GM19455 (cell line): ENCODE results near the gene LRP8.
A peak's percentile ranks its signal among the peaks of the same experiment; 100 is the strongest.

Experiments
- ATAC-seq: cut with Tn5 transposase; IDR thresholded peaks from one replicate; pipeline ENCODE4 v1.9.1; 2021; ENCODE audit not compliant: unreplicated experiment

LRP8 gene

GRCh38 chr1:53266038-53266437, 61.8 kb downstream of the LRP8 start:
- no peak for ATAC-seq

GRCh38 chr1:53265581-53265980, 62.3 kb downstream of the LRP8 start:
- no peak for ATAC-seq

GRCh38 chr1:53264048-53264447, 63.8 kb downstream of the LRP8 start:
- no peak for ATAC-seq

- ATAC-seq = no peak
Measured at GRCh38 chr1:53262000-53262399, 65.9 kb downstream of the LRP8 start.

- no peak for ATAC-seq
Measured at GRCh38 chr1:53260631-53261247, 67.1 kb downstream of the LRP8 start.

- ATAC-seq = no peak
Measured at GRCh38 chr1:53259932-53260331, 67.9 kb downstream of the LRP8 start.

GRCh38 chr1:53258216-53258615, 69.7 kb downstream of the LRP8 start:
- ATAC-seq = no peak

- ATAC-seq = no peak
Measured at GRCh38 chr1:53257454-53258081, 70.3 kb downstream of the LRP8 start.

GRCh38 chr1:53256511-53257453, 71.1 kb downstream of the LRP8 start:
- no peak for ATAC-seq

- no peak for ATAC-seq
Measured at GRCh38 chr1:53255031-53255430, 72.8 kb downstream of the LRP8 start.

- ATAC-seq = no peak
Measured at GRCh38 chr1:53254011-53254640, 73.7 kb downstream of the LRP8 start.

GRCh38 chr1:53250325-53250724, 77.5 kb downstream of the LRP8 start:
- no peak for ATAC-seq

GRCh38 chr1:53249706-53250105, 78.2 kb downstream of the LRP8 start:
- ATAC-seq = no peak

- ATAC-seq = no peak
Measured at GRCh38 chr1:53246261-53247134, 81.4 kb downstream of the LRP8 start.

GRCh38 chr1:53244141-53244540, 83.7 kb downstream of the LRP8 start:
- ATAC-seq = no peak

GRCh38 chr1:53242381-53242780, 85.5 kb downstream of the LRP8 start:
- no peak for ATAC-seq

- ATAC-seq = no peak
Measured at GRCh38 chr1:53241828-53242227, 86.0 kb downstream of the LRP8 start.

- peak; percentile 96 for ATAC-seq
Measured at GRCh38 chr1:53238197-53239155, 89.4 kb downstream of the LRP8 start, which contains the start of gene MAGOH. Gene MAGOH, minus strand, starts transcription at chr1:53238518. Its CDS starts 70 bp downstream, at chr1:53238448.

GRCh38 chr1:53237638-53238037, 90.2 kb downstream of the LRP8 start:
- no peak for ATAC-seq
